ENCODE measurements around the gene CYP4F3. TPM values are rescaled to one million over a fixed set of nuclear protein-coding genes. Genes with fewer than 3 reads are reported as not detected.

CYP4F3 gene
- total and polyA plus RNA-seq, 2 of the 13 experiments (the other 11 are each of a cell fraction or from before 2014, with no cell fraction given), result 17.8 to 22.8 TPM

DNA sequence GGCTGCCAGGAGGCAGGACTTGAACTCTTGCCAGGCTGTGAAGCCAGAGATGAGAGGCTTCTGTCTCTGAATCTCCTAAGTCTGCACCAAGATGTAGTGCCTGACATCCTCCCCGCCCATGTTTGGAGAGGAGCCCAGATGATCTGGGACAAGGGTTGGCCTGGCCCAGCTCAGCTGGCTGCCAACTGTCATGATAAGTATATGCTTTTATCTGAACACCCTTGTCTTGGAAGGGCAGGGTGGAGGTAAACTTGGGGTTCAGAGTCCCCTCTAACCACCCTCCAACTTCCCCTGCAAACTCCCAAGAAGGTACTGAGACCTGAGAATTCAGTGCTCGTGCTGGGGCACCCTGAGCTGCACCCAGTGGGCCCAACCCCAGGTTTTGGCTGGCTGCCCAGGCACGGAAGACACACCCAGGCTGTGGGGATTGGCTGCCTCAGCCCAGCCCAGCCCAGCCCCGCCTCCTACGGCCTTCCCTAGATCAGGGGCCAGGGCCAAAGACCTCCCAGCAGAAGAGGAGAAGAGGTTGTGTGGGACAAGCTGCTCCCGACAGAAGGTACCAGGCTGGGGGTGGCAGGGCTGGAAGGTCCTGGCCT is 32.0 kb downstream of the CYP4F3 start, which contains the start of gene CYP4F12 (continued):
- TF ChIP-seq, protein P1, sequence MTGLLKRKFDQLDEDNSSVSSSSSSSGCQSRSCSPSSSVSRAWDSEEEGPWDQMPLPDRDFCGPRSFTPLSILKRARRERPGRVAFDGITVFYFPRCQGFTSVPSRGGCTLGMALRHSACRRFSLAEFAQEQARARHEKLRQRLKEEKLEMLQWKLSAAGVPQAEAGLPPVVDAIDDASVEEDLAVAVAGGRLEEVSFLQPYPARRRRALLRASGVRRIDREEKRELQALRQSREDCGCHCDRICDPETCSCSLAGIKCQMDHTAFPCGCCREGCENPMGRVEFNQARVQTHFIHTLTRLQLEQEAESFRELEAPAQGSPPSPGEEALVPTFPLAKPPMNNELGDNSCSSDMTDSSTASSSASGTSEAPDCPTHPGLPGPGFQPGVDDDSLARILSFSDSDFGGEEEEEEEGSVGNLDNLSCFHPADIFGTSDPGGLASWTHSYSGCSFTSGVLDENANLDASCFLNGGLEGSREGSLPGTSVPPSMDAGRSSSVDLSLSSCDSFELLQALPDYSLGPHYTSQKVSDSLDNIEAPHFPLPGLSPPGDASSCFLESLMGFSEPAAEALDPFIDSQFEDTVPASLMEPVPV (CRISPR knock-in tag; IDR thresholded peaks at IDR 0.05), result no peak
- TF ChIP-seq AGO1 (IDR thresholded peaks at IDR 0.05; ENCODE audit: low read depth, low read length, poor library complexity, severe bottlenecking) (peak; percentile 60), FOXO1 (CRISPR knock-in tag; IDR thresholded peaks at IDR 0.05) (no peak), HDAC6 (IDR thresholded peaks at IDR 0.05; ENCODE audit: low read depth, low read length) (no peak), ZNF891 (CRISPR knock-in tag; IDR thresholded peaks at IDR 0.05) (peak; percentile 31; the same call in 1 of the 2 replicates), MAFK (conservative IDR thresholded peaks at IDR 0.05 in 1 of 2, IDR thresholded peaks at IDR 0.05 in 1 of 2; ENCODE audit: low read length in 2 of 2) (no peak), REXO4 (CRISPR knock-in tag; IDR thresholded peaks at IDR 0.05; ENCODE audit: borderline replicate concordance) (no peak), SAP130 (CRISPR knock-in tag; IDR thresholded peaks at IDR 0.05; ENCODE audit: low read depth) (no peak; the same call in 1 of the 2 replicates), POLR2G (IDR thresholded peaks at IDR 0.05; ENCODE audit: low read depth, low read length) (peak; percentile 68), ZFP82 (CRISPR knock-in tag; IDR thresholded peaks at IDR 0.05; ENCODE audit: borderline replicate concordance) (no peak), FIP1L1 (IDR thresholded peaks at IDR 0.05; ENCODE audit: borderline replicate concordance, insufficient read depth, low read depth, low read length) (no peak), ZMYM4 (CRISPR knock-in tag; IDR thresholded peaks at IDR 0.05) (peak; percentile 49; the same call in 1 of the 2 replicates)
- TF ChIP-seq, protein P2, sequence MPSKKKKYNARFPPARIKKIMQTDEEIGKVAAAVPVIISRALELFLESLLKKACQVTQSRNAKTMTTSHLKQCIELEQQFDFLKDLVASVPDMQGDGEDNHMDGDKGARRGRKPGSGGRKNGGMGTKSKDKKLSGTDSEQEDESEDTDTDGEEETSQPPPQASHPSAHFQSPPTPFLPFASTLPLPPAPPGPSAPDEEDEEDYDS (CRISPR knock-in tag; IDR thresholded peaks at IDR 0.05), result peak; percentile 68
- TF ChIP-seq, protein P3, sequence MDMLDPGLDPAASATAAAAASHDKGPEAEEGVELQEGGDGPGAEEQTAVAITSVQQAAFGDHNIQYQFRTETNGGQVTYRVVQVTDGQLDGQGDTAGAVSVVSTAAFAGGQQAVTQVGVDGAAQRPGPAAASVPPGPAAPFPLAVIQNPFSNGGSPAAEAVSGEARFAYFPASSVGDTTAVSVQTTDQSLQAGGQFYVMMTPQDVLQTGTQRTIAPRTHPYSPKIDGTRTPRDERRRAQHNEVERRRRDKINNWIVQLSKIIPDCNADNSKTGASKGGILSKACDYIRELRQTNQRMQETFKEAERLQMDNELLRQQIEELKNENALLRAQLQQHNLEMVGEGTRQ (IDR thresholded peaks at IDR 0.05; ENCODE audit: low read depth, low read length), result no peak
- TF ChIP-seq, protein P3 (CRISPR knock-in tag; IDR thresholded peaks at IDR 0.05; ENCODE audit: borderline replicate concordance), result 0 out of 2 replicates have a peak, but pooled peaks have one; percentile 27
- TF ChIP-seq, protein P4, sequence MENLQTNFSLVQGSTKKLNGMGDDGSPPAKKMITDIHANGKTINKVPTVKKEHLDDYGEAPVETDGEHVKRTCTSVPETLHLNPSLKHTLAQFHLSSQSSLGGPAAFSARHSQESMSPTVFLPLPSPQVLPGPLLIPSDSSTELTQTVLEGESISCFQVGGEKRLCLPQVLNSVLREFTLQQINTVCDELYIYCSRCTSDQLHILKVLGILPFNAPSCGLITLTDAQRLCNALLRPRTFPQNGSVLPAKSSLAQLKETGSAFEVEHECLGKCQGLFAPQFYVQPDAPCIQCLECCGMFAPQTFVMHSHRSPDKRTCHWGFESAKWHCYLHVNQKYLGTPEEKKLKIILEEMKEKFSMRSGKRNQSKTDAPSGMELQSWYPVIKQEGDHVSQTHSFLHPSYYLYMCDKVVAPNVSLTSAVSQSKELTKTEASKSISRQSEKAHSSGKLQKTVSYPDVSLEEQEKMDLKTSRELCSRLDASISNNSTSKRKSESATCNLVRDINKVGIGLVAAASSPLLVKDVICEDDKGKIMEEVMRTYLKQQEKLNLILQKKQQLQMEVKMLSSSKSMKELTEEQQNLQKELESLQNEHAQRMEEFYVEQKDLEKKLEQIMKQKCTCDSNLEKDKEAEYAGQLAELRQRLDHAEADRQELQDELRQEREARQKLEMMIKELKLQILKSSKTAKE (CRISPR knock-in tag; IDR thresholded peaks at IDR 0.05; ENCODE audit: borderline replicate concordance), result no peak
- TF ChIP-seq, protein P5, sequence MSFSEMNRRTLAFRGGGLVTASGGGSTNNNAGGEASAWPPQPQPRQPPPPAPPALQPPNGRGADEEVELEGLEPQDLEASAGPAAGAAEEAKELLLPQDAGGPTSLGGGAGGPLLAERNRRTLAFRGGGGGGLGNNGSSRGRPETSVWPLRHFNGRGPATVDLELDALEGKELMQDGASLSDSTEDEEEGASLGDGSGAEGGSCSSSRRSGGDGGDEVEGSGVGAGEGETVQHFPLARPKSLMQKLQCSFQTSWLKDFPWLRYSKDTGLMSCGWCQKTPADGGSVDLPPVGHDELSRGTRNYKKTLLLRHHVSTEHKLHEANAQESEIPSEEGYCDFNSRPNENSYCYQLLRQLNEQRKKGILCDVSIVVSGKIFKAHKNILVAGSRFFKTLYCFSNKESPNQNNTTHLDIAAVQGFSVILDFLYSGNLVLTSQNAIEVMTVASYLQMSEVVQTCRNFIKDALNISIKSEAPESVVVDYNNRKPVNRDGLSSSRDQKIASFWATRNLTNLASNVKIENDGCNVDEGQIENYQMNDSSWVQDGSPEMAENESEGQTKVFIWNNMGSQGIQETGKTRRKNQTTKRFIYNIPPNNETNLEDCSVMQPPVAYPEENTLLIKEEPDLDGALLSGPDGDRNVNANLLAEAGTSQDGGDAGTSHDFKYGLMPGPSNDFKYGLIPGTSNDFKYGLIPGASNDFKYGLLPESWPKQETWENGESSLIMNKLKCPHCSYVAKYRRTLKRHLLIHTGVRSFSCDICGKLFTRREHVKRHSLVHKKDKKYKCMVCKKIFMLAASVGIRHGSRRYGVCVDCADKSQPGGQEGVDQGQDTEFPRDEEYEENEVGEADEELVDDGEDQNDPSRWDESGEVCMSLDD (CRISPR knock-in tag; IDR thresholded peaks at IDR 0.05; ENCODE audit: borderline replicate concordance), result 0 out of 2 replicates have a peak, but pooled peaks have one; percentile 33
- TF ChIP-seq, protein P6, sequence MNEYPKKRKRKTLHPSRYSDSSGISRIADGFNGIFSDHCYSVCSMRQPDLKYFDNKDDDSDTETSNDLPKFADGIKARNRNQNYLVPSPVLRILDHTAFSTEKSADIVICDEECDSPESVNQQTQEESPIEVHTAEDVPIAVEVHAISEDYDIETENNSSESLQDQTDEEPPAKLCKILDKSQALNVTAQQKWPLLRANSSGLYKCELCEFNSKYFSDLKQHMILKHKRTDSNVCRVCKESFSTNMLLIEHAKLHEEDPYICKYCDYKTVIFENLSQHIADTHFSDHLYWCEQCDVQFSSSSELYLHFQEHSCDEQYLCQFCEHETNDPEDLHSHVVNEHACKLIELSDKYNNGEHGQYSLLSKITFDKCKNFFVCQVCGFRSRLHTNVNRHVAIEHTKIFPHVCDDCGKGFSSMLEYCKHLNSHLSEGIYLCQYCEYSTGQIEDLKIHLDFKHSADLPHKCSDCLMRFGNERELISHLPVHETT (CRISPR knock-in tag; conservative IDR thresholded peaks at IDR 0.05), result no peak

Data from HepG2 (cell line).